HG03066 (cell line): Measurements from ENCODE around the gene CCNI2.

Experiments used
- ATAC-seq: cut with Tn5 transposase; IDR thresholded peaks from one replicate; pipeline ENCODE4 v1.9.1; 2021; ENCODE audit warnings: low read depth; ENCODE audit not compliant: unreplicated experiment

CCNI2 gene

DNA sequence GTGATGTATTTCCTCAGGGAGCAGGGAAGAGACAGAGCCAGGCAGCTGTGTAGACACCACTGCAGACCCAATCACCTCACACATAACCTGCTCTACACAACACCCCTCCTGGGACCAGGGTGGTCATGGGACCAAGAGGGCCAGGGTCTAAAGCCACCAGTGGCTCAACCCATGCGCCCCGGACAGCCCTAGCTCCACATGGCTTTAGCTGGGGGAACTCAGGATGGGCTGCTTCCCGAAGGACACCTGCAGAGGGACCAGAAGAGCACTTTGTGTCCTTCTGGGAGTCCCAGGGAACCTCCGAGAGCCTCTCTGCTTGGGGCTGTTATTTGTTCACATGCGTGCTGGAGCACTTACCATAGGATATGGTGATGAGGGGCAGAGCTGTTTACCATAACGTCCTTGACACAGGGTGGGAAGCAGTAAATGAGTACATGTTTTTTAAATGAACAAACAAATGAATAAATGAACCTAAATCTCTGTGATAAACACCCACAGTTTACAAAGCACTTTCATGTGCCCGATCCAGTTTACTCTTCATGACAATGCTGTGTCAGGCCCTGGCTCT lies 17.5 kb downstream of the CCNI2 start:
- no peak for ATAC-seq

DNA sequence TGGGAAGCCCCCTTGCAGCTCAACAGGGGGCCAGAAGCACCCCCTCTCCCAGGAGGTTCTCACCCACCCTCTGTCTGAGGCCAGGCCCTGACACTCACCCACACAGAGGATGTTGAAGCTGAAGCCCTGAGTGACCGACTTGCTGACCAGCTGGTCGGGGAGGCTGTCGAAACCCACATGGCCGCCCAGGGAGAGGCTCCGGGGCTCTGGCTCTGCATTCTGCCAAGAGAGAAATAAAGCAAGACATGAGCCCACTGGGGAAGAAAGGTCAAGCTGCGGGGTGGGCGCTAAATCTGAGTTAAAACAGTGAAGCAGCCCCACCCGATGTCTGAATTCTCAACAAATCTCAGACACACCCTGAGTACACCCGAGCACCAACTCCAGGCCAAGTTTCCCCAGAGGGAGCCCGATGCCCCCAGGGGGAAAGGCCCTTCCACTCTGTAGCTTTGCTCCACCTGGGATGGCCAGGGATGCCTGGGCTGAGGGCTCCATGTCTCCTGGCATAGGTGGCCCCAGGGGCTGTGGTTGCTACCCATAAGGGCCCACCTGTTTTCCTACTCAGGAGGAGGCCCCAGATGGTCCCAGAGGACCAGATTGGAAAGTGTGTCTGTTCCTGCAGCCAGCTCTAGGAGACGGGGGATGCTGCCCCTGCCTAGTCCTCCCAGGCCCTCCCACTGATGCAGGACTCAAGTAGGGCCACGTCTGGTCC lies 18.2 kb downstream of the CCNI2 start:
- ATAC-seq, result no peak

- no peak for ATAC-seq
Observed at GRCh38 chr5:132766020-132766805, 19.0 kb downstream of the CCNI2 start.

- no peak for ATAC-seq
Observed at GRCh38 chr5:132766806-132767055, 19.5 kb downstream of the CCNI2 start.

GRCh38 chr5:132767150-132767549 lies 19.9 kb downstream of the CCNI2 start:
- ATAC-seq, result no peak

- no peak for ATAC-seq
Observed at GRCh38 chr5:132768485-132768868, 21.3 kb downstream of the CCNI2 start.

DNA sequence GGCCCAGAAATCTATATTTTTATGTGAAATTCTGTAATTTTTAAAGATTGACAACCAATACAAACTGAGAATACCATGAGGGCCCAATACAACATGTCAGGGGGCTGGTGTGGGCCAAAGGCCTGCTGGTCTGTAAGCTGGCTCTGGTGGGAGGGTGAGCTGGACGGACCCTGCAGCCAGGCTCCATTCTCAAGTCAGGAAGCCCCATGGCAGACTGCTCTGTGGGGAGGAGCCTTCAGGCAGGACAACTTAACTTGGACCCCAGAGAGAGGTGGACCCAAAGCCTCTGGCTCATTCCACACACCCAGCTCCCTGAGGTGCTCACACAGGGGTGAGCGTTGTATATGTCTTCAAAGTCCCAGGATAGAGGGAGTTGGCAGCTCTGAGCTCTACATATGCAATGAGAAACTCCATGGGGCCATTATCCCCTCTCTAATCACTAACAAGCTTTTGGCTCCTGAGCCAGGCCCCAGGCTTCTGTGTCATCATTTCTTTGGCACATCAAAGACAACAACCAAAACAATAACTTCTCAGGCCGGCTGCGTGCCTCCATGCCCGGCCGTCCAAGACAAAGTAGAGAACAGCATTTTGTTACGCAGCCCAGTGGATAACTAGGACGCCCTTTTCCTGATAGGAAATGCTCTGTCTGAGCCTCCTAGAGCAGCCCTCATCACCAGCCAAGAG lies 23.4 kb downstream of the CCNI2 start:
- ATAC-seq, result no peak

- no peak for ATAC-seq
Observed at GRCh38 chr5:132771503-132771998, 24.3 kb downstream of the CCNI2 start.

DNA sequence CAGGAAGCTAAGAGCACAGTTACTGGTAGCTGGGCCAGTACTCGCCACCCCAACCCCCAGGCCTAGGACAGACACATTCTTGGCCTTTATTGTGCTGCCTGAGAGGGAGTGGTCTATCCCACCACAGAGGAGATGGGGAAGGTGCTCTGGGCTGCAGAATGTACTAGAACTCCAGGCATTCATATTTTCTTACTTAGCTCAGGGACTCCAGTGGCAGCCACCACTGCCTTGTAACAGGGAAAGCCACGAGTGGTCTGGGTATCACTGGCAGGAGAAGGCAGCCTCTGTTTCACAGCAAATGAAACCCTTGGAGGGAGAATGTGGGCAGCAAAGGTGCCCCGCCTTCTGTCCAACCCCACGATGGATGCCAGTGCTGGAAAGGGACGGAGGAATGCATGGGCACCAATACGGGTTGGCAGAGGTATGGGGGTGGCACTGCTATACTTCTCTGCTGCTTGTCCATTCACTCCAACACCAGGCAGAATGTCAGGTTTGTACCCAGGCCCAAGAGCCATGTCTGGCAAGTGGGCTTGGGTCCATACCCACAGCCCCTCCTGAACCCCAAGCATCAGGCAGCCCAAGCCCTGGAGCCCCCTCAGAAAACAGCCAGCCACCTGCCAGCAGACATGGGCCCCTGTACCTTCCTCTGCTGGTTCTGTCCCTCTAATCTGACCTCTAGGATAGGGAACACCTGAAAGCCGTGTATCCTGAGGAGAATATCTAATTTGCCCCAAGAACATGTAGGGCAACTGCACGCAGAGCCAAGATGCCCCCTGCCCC lies 25.3 kb downstream of the CCNI2 start:
- ATAC-seq, result no peak

DNA sequence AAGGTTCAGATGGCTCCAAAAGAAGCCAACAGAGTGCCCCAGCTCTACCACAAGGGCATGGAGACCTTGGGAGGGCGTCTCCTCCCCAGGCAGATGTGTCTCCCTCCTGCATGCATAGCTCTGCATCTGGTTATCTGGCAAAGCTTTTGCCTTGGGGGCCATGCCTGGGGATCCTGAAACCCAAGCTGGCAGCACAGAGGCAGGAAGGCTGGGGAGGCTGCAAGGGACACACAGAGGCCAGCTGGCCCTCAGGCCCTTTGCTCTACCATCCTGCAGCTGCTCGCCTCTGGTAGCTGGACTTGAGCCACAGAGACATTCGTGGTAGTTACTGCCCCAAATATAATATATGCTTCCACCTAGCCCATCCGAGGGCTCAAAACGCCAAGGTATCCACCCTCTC lies 25.9 kb downstream of the CCNI2 start:
- ATAC-seq, result no peak

- no peak for ATAC-seq
Observed at GRCh38 chr5:132773601-132774355, 26.6 kb downstream of the CCNI2 start.

GRCh38 chr5:132774406-132774805 lies 27.2 kb downstream of the CCNI2 start:
- ATAC-seq, result no peak

- ATAC-seq, result no peak
Observed at GRCh38 chr5:132774896-132775295, 27.7 kb downstream of the CCNI2 start.

DNA sequence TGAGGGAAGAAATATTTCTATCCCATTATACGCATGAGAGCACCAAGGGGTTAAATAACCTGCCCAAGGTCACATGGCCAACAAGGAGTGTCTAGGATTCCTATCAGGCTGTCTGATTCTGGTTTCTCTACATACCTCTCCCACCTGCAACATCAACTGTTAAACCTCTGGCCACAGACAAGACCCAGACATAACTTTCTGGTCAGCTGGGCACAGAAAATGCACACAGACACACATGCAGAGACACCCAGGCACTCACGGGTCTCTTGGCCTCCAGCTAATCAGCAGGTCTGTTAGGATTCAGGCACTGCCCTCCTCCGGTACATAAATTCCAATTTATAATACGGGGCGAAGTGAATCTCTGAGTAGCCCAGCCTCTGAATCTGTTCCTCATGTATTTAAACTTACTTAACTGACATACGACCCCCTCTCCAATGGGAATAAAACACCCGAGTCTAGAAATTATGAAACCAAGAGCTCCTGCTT lies 28.3 kb downstream of the CCNI2 start:
- ATAC-seq, result no peak

GRCh38 chr5:132776131-132776937 lies 29.1 kb downstream of the CCNI2 start:
- peak; percentile 21 for ATAC-seq

DNA sequence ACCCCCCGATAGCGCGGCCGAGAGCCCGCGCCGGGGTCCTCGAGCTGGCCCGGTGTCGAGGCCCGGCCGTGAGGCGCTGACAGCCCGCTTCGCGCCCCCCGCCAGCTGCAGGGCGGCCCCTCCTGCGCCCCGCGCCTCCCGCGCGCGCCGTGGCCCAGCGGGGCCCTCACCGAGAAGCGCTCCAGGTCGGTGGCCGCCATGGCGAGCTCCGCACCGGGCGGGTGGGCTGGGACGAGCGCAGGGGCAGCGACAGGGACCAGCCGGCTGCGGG lies 29.6 kb downstream of the CCNI2 start:
- ATAC-seq, result no peak

GRCh38 chr5:132777209-132778069 lies 30.2 kb downstream of the CCNI2 start, which contains the start of gene SEPTIN8:
Gene SEPTIN8, minus strand, starts transcription at chr5:132777239. Its CDS starts 102 bp downstream, at chr5:132777137.
- ATAC-seq, result peak; percentile 47

DNA sequence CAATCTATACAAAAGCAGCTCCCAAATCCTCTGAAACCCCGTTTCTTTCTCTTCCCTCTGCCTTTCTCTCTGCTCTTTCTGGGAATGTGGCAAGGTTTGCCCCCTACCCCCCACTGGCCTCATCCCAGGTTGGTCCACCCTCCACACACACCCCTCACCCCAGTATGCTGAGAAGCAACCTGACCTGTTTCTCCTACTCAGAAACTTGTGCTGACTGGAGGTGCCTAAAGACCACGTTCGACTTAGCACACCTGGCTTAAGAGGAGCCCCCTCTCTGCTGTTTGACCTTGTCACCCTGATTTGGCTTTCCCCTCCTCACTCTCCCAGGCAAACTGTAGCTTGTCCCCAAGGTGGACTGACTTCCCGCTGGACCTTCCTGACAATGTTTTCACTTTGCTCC lies 30.9 kb downstream of the CCNI2 start:
- ATAC-seq, result no peak
